NCI-H526 (cell line): ENCODE measurements around the gene ACVR1B.

Experiments used
- DNase-seq, 2 experiments: peaks; one replicate each; lab custom pipeline; 2025; lab: John Stamatoyannopoulos, UW

The ACVR1B gene

GRCh38 chr12:52043386-52044212, 92.1 kb downstream of the ACVR1B start:
- DNase-seq: no peak

- DNase-seq: no peak
These were observed 92.9 kb downstream of the ACVR1B start for GRCh38 chr12:52044292-52044983.

GRCh38 chr12:52045794-52046199, 94.3 kb downstream of the ACVR1B start:
- no peak for DNase-seq
